ENCODE results near the gene PIEZO2. TPM values are rescaled to one million over a fixed set of nuclear protein-coding genes. Genes with fewer than 3 reads are reported as not detected.

PIEZO2 gene
- total RNA-seq, 4 donors from 2014 or later = 0.18 to 3.0 (median 0.21) TPM

GRCh38 chr18:10745971-10746370 is 403.4 kb downstream of the PIEZO2 start:
- H3K27ac ChIP-seq = no peak overlapping the region
- intact Hi-C loops (cut with DNase I; ENCODE audit: low total_unique reads) = no loop called here
- no peaks in the 10 kb centered on the region for H3K36me3 ChIP-seq
- TF ChIP-seq CTCF (IDR thresholded peaks at IDR 0.05 in 4 of 5, conservative IDR thresholded peaks at IDR 0.05 in 1 of 5) = no peak
- TF ChIP-seq POLR2A (IDR thresholded peaks at IDR 0.05) = no peak
- H3K9me3 ChIP-seq = no peaks in the 10 kb centered on the region
- ATAC-seq = no peak
- no peak for DNase-seq
- H3K27me3 ChIP-seq = no peaks in the 10 kb centered on the region
- in situ Hi-C loops (cut with MboI; ENCODE audit: low sequenced_read_pairs in 4 of 4) = no loop called here
- H3K4me3 ChIP-seq = no peak overlapping the region
- H3K4me1 ChIP-seq = no peaks in the 10 kb centered on the region

GRCh38 chr18:10745219-10745618 is 404.1 kb downstream of the PIEZO2 start:
- H3K27ac ChIP-seq = no peak overlapping the region
- no peak for DNase-seq
- H3K36me3 ChIP-seq = no peaks in the 10 kb centered on the region
- intact Hi-C loops (cut with DNase I; ENCODE audit: low total_unique reads) (no loop called here), in situ Hi-C loops (cut with MboI; ENCODE audit: low sequenced_read_pairs in 4 of 4) (no loop called here)
- no peaks in the 10 kb centered on the region for H3K27me3 ChIP-seq
- H3K9me3 ChIP-seq = no peaks in the 10 kb centered on the region
- no peak for TF ChIP-seq CTCF (IDR thresholded peaks at IDR 0.05 in 4 of 5, conservative IDR thresholded peaks at IDR 0.05 in 1 of 5)
- no peak for TF ChIP-seq POLR2A (IDR thresholded peaks at IDR 0.05)
- no peaks in the 10 kb centered on the region for H3K4me1 ChIP-seq
- no peak overlapping the region for H3K4me3 ChIP-seq
- no peak for ATAC-seq

- Histone ChIP-seq H3K27me3 (no peaks in the 10 kb centered on the region), H3K4me1 (no peaks in the 10 kb centered on the region), H3K27ac (no peak overlapping the region), H3K36me3 (no peaks in the 10 kb centered on the region), H3K9me3 (no peaks in the 10 kb centered on the region), H3K4me3 (no peak overlapping the region)
- DNase-seq (no peak), ATAC-seq (no peak)
- no peak for TF ChIP-seq CTCF (IDR thresholded peaks at IDR 0.05 in 4 of 5, conservative IDR thresholded peaks at IDR 0.05 in 1 of 5)
- no peak for TF ChIP-seq POLR2A (IDR thresholded peaks at IDR 0.05)
- intact Hi-C loops (cut with DNase I; ENCODE audit: low total_unique reads) = no loop called here
- in situ Hi-C loops (cut with MboI; ENCODE audit: low sequenced_read_pairs in 4 of 4) = no loop called here
Measured at GRCh38 chr18:10743766-10744165, 405.6 kb downstream of the PIEZO2 start.

- DNase-seq (no peak), ATAC-seq (no peak)
- in situ Hi-C loops (cut with MboI; ENCODE audit: low sequenced_read_pairs in 4 of 4) (no loop called here), intact Hi-C loops (cut with DNase I; ENCODE audit: low total_unique reads) (no loop called here)
- Histone ChIP-seq H3K27ac (no peak overlapping the region), H3K36me3 (no peaks in the 10 kb centered on the region), H3K4me3 (no peak overlapping the region), H3K27me3 (no peaks in the 10 kb centered on the region), H3K4me1 (no peaks in the 10 kb centered on the region), H3K9me3 (no peaks in the 10 kb centered on the region)
- TF ChIP-seq POLR2A (IDR thresholded peaks at IDR 0.05) (no peak), CTCF (IDR thresholded peaks at IDR 0.05 in 4 of 5, conservative IDR thresholded peaks at IDR 0.05 in 1 of 5) (no peak)
Measured at GRCh38 chr18:10739152-10739551, 410.2 kb downstream of the PIEZO2 start.

- H3K36me3 ChIP-seq = no peaks in the 10 kb centered on the region
- intact Hi-C loops (cut with DNase I; ENCODE audit: low total_unique reads) = no loop called here
- no peak overlapping the region for H3K27ac ChIP-seq
- no peaks in the 10 kb centered on the region for H3K4me1 ChIP-seq
- TF ChIP-seq CTCF (IDR thresholded peaks at IDR 0.05 in 4 of 5, conservative IDR thresholded peaks at IDR 0.05 in 1 of 5) (no peak), POLR2A (IDR thresholded peaks at IDR 0.05) (no peak)
- ATAC-seq (no peak), DNase-seq (no peak)
- H3K9me3 ChIP-seq = no peaks in the 10 kb centered on the region
- H3K4me3 ChIP-seq = no peak overlapping the region
- in situ Hi-C loops (cut with MboI; ENCODE audit: low sequenced_read_pairs in 4 of 4) = no loop called here
- H3K27me3 ChIP-seq = no peaks in the 10 kb centered on the region
Measured at GRCh38 chr18:10736984-10737383, 412.4 kb downstream of the PIEZO2 start.
